Activated T-cell treated with anti-CD3 and anti-CD28 coated beads for 24 hours (primary cell): ENCODE results near the gene LYVE1.

ENCODE experiments used
- DNase-seq: peaks from one replicate; pipeline ENCODE4 v3.0.0-alpha.2; 2020; ENCODE audit warnings: low read depth

Gene LYVE1

DNA sequence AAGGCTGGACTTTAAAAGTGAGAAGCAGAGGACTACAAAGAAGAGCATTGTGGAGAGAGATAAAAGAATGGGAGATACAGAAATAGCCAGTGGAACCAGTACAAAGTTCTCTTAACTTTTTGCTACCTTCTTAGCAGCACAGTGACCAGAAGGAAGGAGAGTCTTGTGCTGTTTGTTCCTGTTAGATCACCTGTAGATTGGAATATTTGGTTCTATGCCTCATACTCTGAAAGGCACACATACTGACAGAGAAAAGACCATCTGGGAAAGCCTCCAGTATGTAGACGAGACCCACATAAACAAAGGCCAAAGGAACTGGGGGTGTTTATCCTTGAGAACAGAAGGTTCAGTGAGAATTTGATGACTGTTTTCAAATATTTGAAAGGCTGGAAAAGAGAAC, 46.2 kb downstream of the LYVE1 start:
- DNase-seq = no peak

DNA sequence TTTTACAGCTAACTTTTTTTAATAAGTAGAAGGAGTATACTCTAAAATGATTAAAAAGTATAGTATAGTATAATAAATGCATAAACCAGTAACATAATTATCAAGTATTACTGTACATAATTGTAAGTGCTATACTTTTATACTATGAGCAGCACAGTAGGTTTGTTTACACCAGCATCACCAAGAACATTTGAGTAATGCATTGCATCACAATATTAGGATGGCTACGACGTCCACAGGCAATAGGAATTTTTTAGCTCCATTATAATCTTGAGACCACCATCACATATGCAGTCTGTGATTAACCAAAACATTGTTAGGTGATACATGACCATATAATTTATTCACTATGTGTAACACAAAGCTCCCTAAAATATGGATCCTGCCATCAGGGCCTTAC, 47.9 kb downstream of the LYVE1 start:
- DNase-seq = no peak

DNA sequence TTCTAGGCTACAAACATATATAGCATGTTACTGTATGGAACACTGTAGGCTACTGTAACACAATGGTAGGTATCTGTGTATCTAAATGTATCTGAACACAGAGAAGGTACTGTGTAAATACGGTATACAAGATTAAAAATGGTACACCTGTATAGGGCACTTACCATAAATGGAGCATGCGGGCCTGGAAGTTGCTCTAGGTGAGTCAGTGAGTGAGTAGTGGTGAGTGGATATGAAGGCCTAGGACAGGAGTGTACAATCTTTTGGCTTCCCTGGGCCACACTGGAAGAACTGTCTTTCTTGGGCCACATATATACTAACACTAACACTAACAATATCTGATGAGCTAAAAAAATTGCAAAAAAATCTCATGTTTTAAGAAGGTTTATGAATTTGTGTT, 48.8 kb downstream of the LYVE1 start:
- DNase-seq = no peak

DNA sequence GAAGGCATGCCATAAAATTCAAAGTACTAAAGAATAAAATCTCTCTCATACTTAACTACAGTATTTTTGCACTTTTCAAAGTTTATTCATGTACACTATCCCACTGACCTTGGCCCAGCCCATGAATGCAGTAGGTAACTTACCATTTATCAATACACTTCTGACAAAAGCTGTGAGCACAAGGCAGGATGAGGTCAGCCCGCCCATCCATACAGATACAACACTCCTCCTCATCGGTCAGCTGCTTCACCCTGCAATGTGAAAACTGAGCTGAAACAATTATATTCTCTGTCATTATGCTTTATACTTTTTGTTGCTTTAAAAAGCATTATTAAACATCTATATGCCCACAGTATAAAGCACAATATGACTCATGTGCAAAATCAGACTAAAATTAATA, 49.6 kb downstream of the LYVE1 start:
- DNase-seq = no peak

DNA sequence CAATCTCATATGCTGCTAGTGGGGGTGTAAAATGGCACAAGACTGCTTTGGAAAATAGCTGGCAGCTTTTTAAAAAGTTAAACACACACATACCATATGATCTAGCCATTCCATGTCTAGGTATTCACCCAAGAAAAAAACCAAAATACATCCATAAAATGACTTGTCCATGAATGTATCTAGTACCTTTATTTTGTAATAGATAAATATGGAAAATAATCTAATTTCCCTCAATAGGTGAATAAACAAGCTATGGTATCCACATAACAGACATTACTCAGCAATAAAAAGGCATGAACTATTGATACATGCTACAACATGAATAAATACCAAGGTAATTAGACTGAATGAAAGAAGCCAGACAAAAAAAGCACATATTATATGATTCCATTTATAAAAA, 50.3 kb downstream of the LYVE1 start:
- no peak for DNase-seq

DNA sequence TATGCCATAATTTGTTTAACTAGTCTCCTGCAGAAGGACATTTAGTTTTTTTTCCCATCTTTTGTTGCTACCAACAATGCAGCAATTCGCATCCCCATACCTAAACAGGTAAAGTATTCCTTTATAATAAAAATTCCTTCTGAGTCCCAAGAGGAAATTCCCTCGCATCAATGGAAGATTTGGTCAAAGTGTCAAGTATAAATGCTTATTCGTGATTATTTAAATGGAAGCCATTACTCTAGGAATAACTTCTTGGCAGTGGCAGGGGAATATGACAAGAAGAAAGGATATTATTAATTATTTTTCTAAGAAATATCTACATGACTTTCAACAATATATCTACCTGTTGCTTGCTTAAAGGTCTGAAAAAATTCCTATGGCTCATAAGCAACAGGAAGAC, 53.0 kb downstream of the LYVE1 start:
- no peak for DNase-seq

DNA sequence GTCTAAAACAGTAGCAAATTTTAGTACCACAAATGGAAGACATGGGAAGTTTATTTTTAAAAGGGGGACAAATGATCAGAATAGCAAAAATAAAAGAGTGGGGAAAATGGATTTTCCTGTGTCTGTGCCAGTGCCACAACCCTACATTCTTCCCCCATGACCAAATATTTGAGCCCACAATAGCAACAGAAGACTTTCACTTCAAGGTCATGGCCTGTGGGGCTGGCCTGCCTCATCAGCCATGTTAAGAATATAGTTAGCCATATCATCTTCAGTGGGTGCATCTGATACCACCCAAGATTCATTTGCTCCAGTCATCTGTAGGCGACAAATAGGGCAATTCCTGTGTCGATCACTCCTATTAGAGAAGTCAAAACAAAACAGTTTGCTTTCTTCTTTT, 53.8 kb downstream of the LYVE1 start:
- DNase-seq = no peak

DNA sequence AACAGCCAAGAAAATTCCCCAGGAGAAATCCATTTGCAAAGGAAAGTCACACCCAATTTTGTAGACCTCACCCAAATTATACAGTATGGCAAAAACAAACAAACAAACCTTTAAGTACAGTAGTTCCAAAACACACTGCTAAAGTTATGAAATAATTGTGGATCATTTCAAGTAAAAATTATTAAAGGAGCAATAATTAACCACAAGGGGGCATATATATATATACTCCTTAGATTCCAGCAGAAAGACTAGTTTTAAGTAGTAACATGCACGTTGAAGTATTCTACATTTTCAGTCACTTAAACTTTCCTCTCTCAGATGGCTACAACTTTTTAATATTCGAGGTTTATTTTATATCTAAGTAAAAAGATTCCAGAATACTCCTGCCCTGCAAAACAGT, 54.3 kb downstream of the LYVE1 start:
- DNase-seq = no peak

DNA sequence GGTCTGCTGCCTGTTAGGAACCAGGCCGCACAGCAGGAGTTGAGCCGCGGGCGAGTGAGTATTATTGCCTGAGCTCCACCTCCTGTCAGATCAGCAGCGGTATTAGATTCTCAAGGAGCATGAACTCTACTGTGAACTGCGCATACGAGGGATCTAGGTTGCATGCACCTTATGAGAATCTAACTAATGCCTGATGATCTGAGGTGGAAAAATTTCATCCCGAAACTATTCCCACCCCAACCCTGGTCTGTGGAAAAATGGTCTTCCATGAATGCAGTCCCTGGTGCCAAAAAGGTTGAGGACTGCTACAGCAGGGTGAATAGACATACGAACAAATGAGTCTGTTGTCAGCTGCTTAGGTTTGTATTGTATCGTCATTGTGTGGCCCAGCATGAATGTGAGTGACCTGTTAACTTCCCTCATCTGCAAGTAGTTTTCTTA, 57.3 kb downstream of the LYVE1 start:
- no peak for DNase-seq
